ENCODE data around the gene ZNF691.
"Not testable (repeated sequence)": the region's sequence is repeated elsewhere in the genome, so short reads cannot be mapped to it uniquely, and the experiment has no call there.

ZNF691 gene

GRCh38 chr1:42832641-42833240 is 13.7 kb upstream of the ZNF691 start:
- DNase-seq (ENCODE audit: low read depth) = no peak

DNA sequence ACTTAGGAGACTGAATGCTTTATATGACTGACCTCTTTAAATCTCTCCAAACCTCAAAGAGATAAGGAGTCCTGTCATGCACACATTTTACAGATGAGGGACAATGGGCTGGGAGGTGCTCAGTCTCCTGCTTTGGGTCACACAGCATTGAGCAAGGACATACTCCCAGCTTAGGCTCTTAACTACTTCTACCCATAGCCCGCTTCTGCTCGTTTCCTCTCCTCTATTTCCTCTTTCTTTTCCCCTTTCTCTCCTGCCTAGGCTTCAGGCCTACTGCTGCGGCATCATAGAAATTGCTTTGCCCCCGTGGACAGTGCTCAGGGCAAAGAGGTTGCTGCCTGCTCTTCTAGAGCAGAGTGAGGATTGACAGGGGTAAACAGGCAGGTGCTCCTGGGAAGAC is 12.4 kb upstream of the ZNF691 start:
- DNase-seq (ENCODE audit: low read depth) = no peak

DNA sequence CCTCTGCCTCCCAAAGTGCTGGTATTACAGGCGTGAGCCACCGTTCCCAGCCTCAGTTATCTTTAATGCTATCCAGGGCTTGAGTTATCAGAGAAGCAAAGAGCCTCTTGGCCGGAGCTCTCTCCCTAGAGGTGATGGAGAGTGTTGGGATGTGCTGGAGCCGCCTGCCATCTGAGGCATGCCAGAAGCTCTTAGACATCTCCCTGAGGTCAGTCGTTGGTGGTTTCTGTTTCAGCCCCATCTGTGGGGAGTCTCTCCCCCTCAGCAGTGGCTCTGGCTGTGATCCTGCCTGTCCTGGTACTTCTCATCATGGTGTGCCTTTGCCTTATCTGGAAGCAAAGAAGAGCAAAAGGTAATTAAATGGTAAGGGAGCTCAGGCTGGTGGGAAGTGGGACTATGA is 11.6 kb upstream of the ZNF691 start:
- DNase-seq (ENCODE audit: low read depth) = no peak

DNA sequence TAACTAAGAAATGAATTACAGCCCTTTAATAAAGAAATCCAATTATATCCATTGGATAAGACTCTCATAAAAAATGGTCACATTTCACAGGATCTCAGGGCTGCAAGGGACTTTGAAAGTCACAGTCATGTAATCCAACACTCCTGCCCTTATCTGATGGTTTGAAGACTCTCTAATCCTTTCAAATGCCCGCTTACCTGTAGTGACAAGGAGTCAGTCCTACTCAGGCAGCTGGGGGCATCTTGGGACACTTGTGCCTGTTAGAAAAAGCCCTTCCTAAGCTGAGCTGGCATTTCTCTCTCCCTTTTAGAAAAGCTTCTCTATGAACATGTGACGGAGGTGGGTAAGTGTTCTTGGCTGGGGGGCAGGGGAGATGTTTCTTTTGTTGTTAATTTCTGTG is 11.0 kb upstream of the ZNF691 start:
- no peak for DNase-seq (ENCODE audit: low read depth)

GRCh38 chr1:42837709-42838108 is 8.7 kb upstream of the ZNF691 start:
- DNase-seq (ENCODE audit: low read depth) = no peak

GRCh38 chr1:42838482-42839190 is 7.8 kb upstream of the ZNF691 start:
- no peak for DNase-seq (ENCODE audit: low read depth)

DNA sequence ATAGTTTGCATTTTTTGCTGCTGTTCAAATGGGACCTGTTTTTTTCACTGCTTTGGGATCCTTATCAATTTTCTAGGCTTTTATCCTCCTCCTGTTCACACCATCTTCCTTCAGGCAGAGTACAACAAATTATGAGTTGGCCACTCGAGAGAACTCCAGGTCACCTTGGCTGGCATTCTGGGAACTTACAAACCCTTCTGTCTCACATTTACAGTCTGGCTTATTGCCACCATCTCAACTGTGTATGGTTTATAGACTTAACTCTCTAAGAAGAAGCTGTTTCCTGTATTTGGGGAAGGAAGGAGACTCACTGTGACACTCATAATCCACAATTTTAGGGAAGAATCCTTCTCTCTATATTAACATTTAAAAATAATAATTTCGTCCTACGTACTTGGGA is 5.4 kb upstream of the ZNF691 start:
- DNase-seq (ENCODE audit: low read depth) = no peak

GRCh38 chr1:42841440-42842147 is 4.8 kb upstream of the ZNF691 start:
- no peak for DNase-seq (ENCODE audit: low read depth)

DNA sequence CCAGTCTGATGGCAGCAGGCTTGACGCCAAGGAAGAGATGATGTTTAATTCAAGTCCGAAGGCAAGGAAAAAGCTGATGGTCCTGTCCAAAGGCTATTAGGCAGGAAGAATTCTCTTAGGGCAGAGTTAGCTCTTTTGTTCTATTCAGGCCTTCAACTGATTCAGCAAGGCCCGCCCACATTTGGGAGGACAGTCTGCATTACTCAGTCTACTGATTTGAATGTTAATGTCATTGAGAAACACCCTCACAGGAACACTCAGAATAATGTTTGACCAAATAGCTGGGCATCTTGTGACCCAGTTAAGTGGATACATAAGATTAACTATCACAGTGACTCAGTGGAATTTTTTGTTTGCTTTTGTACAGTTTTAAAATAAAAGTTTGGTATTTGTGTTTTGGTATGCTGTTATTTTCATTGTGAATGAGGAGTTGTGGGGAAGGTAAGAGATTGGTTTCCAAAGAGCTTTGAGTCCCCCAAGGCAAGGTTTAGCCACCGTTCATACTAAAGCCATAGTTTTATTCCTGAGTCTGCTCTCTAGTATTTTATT is 1.7 kb upstream of the ZNF691 start:
- no peak for DNase-seq (ENCODE audit: low read depth)

DNA sequence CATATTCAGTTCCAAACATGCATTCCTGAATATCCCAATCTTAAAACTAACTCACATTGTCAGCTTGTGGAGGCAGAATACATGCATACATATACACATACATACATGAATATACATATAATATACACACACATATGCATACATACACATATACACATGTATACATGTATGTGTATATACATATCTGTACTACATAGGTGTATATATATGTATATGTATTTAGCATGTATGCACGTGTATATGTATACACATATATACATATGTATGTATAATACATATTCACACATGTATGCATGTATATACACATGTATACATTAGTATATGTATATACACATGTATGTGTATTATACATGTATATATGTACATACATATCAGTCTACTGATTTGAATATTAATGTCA is 1.2 kb upstream of the ZNF691 start:
- DNase-seq (ENCODE audit: low read depth) = no peak

DNA sequence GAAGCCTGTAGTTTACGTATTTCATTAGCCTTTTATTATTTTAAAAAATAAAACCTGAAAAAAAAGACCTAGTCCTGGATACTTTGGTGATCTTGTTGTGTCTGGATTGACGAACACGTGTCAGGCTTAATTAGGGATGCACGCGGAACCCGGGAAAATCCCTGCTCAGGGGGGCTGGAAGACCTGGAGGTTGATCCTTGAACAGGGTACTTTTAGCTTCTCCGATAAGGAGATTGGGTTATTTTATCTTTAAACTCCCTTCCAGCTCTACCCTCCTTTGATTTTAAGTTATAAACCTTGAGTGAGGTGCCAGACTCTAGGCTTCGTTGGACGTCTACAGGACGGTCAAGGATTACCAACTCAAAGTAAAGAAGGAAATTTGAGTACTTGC is 552 bp upstream of the ZNF691 start:
- no peak for DNase-seq (ENCODE audit: low read depth)

- DNase-seq (ENCODE audit: low read depth) = no peak
These were observed 740 bp downstream of the ZNF691 start for GRCh38 chr1:42847111-42847595.

DNA sequence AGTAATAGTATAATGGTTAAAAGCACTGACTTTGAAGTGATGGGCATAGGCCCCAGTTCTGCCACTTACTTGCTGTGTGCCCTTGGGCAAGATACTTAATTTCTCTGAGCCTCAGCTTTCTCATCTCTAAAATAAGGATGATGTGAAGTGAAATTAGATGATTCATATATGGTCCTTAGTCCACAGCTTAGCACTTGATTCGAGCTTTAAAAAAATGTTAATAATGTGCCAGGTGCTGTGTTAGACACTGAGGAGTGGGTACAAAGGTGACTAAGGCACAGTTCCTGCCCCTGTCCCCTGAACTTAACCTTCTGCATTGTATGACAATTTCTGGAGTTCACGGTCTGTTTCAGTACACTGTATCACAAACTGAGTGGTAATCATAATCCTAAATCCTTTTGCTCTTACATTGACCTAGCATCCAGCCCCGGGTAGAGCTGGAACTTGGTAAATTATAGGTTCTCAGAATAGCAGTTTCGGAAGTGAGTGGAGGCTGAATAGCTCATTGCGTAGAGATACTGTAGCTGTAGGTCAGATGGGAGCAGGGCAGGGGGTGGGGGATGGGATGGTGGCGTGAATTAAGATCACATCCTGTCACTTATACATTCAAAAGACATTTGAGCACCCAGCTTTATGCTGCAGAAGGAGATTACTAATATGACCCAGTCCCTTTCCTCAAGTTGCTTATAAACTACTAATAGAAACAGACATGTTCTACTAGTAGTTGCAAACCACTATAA is 1.5 kb downstream of the ZNF691 start:
- DNase-seq (ENCODE audit: low read depth) = no peak

DNA sequence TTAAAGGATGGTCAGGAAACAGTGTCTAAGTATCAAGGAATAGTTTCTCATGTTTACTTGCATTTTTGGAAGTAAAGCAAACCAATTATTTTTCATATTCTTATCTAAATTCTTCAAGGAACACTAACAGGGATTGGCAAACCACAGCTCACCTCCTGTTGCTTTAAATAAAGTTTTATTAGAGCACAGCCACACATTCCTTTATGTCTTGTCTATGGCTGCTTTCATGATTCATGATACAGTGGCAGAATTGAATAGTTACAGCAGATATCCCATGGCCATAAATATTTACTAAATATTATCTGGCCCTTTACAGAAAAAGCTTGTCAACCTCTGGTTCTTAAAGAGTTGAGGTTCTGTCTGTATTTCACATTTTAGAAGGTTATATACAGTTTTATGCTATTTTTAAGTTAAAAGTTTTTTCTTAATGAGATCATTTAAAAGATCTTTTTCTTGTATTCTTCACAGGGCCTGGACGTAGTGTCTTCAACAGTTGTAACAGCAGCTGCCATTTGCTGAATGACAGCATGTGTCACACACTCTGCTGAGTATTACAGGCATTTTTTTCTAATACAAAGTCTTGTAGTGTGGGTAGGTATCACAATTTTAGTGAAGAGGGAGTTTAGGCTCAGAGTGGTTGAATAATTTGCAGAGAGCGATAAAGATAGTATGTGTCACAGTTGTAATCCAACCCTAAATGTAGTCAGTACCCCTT is 2.6 kb downstream of the ZNF691 start:
- DNase-seq (ENCODE audit: low read depth) = no peak

DNA sequence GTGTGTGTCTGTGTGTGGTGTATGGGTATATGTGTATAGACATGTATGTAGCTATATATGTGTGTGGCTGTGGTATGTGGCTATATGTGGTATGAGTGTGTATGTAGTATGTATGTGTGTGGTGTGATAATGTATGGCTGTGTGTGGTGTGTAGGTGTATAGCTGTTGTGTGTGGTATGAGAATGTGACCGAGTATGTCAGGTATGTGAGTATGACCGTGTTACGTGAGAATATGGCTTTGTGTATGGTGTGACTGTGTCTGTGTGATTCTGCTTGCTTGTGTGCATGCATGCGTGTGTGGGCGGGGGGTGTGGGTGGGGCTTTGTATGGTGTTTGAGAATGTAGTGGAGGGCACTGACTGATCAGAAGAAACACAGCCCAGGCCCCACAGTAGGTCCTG is 3.5 kb downstream of the ZNF691 start:
- no peak for DNase-seq (ENCODE audit: low read depth)

DNA sequence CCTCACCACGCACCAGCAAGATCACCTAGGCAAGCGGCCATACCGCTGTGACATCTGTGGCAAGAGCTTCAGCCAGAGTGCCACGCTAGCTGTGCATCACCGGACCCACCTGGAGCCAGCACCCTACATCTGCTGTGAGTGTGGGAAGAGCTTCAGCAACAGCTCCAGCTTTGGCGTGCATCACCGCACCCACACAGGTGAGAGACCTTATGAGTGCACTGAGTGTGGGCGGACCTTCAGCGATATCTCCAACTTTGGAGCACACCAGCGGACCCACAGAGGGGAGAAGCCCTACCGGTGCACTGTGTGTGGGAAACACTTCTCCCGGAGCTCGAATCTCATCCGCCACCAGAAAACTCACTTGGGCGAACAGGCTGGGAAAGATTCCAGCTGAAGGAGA is 5.0 kb downstream of the ZNF691 start:
- DNase-seq (ENCODE audit: low read depth) = no peak

GRCh38 chr1:42851960-42852607 is 5.7 kb downstream of the ZNF691 start:
- DNase-seq (ENCODE audit: low read depth) = no peak

- no peak for DNase-seq (ENCODE audit: low read depth)
These were observed 6.2 kb downstream of the ZNF691 start for GRCh38 chr1:42852608-42852980.

DNA sequence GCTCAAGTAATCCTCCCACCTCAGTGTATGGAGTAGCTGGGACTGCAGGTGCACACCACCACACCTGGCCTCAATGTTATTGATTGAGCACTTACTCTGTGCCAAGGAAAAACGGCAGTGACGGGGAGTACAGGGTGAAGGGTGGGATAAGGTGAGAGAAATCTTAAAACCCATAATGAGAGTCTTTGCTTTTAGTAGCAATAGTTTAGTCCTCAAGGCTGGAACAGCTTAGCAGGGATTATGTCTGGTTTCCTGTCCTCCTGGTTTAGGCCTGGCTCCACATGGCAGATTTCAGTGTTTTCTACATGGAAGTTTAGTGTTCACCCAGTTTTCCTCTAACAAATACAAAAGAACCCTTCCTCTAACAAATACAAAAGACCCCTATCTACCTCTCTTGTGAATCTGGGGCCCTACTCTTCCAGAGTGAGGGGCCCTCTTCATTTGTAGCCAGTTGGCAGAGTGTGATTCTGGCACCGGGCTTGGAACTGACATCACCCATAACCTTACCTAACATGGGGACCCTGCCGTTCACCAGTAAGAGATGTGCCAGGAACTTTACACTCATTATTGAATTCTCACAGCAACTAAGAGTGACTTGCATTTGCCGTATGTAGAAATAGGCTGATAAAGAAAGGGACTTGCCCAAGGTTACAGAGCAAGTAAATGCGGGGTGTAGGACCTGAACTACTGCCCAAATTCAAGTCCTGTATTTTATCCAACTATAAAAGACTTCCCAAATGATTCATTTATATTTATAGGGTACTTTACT is 6.9 kb downstream of the ZNF691 start:
- DNase-seq (ENCODE audit: low read depth) = no peak

DNA sequence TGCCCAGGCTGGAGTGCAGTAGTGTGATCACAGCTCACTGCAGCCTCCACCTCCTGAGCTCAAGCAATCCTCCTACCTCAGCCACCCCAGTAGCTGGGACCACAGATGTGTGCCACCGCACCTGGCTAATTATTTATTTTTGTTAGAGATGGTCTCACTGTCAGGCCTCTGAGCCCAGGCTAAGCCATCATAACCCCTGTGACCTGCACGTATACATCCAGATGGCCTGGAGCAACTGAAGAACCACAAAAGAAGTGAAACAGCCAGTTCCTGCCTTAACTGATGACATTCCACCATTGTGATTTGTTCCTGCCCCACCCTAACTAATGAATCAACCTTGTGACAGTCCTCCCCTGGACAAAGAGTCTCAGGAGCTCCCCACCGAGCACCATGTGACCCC is 10.1 kb downstream of the ZNF691 start:
- DNase-seq (ENCODE audit: low read depth) = not testable (repeated sequence)

All from T-helper 22 cell (primary cell).